ES-I3 (cell line): ENCODE data around the gene NDUFA13.

Source experiments
- H3K36me3 ChIP-seq: 2 replicates; pipeline ENCODE4 v1.6.1; 2013; ENCODE audit warnings: mild to moderate bottlenecking, low read length, control low read depth, moderate library complexity; ENCODE audit not compliant: insufficient read depth
- H3K4me1 ChIP-seq: 2 replicates; pipeline ENCODE4 v1.6.1; 2013; ENCODE audit warnings: mild to moderate bottlenecking, control low read depth, low read length; ENCODE audit not compliant: insufficient read depth
- H3K9ac ChIP-seq: 2 replicates; pipeline ENCODE4 v1.6.1; 2013; ENCODE audit warnings: low read depth, mild to moderate bottlenecking, low read length, moderate library complexity
- H3K9me3 ChIP-seq: 2 replicates; pipeline ENCODE4 v1.6.1; 2013; ENCODE audit warnings: mild to moderate bottlenecking, low read length, moderate library complexity; ENCODE audit not compliant: control insufficient read depth, insufficient read depth

The NDUFA13 gene

DNA sequence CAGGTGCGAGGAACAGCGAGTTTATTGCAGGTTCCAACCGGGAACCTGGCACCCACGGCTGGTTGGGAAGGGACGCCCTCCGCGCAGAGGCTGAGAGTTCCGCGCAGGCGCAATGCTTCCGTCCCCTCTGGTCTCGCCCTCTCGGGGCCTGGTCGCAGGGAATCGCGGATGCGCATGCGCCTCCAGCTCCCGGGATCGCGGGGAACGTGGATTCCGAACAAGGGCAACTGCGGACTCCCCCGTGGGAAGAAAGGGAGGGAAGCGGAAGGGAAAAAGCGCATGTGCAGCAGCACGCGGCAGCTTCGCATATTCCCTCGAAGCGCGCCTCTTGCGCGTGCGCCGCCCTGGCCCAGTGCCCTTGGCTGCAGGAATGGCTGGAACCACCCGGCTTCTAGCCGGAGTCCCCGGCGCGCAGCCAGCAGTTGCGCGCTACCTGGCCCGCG, 1.8 kb upstream of the NDUFA13 start:
- Histone ChIP-seq H3K9ac (no peak overlapping the region), H3K9me3 (no peaks in the 10 kb centered on the region), H3K36me3 (no peaks in the 10 kb centered on the region; the same call in 1 of the 2 replicates), H3K4me1 (no peaks in the 10 kb centered on the region; the same call in 1 of the 2 replicates)

DNA sequence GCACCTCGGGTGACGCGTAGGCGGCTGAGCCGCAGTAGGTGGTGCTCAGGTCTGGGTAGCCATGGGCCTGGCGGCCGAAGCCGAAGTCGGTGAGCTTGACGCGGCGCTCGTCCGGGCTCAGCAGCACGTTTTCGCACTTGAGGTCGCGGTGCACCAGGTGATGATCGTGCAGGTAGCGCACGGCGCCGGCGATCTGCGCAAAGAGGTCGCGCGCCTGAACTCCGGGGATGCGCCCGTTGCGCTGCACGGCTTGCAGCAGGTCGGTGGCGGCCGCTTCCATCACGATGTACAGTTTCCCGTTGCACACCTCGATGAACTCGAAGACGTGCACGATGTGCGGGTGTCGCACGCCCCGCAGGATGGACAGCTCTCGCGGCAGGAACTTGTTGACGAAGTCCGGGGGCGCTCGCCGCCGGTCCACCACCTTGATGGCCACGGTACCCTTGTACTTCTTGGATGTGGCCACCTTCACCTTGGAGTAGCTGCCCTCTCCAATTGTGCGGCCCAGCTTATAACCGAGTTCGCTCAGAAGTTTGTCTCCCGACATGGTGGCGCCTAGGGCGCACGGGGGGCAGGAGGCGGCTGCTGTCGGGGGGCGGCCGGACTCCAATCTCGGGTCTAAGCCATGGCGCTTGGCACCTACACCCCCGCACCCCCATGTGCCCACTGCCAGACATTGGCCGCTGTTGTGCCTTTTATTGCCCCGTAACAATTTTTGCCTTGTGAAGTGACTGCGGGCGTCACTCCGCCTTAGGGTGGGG, 964 bp upstream of the NDUFA13 start, which contains the start of gene TSSK6:
TSSK6 (minus strand) TSS at position 668 of the 761 bp plus-strand sequence; CDS start at position 547, 121 bp downstream.
- H3K36me3 ChIP-seq: no peaks in the 10 kb centered on the region; the same call in 1 of the 2 replicates
- no peaks in the 10 kb centered on the region for H3K9me3 ChIP-seq
- peak within 1 kb of the TSS; percentile 82 for H3K9ac ChIP-seq
- H3K4me1 ChIP-seq: no peaks in the 10 kb centered on the region; the same call in 1 of the 2 replicates

DNA sequence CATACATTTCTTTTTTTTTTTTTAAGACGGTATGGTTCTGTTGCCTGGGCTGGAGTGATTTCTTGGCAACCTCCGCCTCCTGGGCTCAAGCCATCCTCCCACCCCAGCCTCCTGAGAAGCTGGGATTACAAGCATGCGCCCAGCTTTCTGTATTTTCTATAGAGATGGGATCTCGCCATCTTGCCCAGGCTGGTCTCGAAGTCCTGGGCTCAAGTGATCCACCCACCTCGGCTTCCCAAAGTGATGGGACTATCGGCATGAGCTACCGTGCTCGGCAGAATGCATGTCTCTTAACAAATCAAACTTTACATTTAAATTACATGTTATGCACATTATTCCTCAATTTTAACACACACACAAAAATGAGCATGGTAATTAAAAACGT, 1.2 kb downstream of the NDUFA13 start:
- Histone ChIP-seq H3K9me3 (no peaks in the 10 kb centered on the region), H3K4me1 (no peaks in the 10 kb centered on the region), H3K9ac (peak overlapping the region; percentile 82; the same call in 1 of the 2 replicates), H3K36me3 (no peaks in the 10 kb centered on the region; the same call in none of the 2 replicates)

DNA sequence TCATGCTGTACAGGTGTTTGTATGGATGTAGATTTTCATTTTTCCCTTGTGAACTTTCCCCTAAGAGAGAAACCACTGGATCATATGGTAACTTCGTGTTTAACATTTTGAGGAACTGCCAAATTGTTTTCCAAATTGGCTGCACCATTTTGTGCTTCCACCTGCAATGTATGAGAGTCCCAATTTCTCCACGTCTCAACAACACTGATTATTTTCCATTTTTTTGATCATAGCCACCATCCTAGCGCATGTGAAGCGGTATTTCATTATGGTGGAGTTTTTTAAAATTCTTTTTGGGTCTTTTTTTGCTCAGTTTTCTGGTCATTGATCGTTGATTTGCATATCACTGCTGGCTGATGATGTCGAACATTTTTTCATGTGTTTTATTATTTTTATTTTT, 5.0 kb downstream of the NDUFA13 start:
- Histone ChIP-seq H3K4me1 (no peaks in the 10 kb centered on the region), H3K9ac (no peak overlapping the region), H3K9me3 (no peaks in the 10 kb centered on the region), H3K36me3 (no peaks in the 10 kb centered on the region; the same call in none of the 2 replicates)

DNA sequence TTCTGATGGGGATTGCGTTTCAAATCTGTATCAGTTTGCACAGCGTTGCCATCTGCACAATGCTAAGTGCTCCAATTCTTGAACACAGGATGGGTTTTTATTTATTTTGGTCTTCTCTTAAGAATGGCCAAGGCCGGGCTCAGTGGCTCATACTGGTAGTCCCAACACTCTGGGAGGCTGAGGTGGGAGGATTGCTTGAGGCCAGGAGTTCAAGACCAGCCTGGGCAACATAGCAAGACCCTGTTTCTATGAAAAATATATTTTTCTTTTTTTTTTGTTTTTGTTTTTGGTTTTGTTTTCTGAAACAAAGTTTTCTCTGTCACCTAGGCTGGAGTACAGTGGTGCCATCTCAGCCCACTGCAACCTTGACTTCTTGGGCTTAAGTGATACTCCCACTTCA, 7.2 kb downstream of the NDUFA13 start:
- H3K9me3 ChIP-seq: no peaks in the 10 kb centered on the region
- no peaks in the 10 kb centered on the region; the same call in none of the 2 replicates for H3K36me3 ChIP-seq
- H3K9ac ChIP-seq: no peak overlapping the region
- H3K4me1 ChIP-seq: peaks cover 3% of the 10 kb centered on the region; the same call in 1 of the 2 replicates

DNA sequence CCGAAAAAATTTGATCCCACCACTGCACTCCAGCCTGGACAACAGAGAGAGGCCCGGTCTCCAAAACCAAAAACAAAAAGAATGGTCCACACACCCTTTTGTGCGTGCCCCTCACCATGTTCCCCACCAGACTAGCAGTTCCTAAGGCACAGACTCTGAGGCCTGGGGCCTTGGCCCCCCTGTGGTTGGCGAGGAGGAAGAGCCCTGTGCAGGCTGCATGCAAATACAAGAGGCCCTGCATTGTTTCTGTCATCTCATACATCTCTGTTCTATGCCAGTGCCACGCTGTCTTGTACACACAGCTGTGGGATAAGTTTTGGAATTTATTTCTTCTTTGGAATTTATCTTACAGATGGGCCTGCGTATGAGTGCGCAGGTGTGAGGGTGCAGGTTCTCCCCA, 8.0 kb downstream of the NDUFA13 start:
- Histone ChIP-seq H3K36me3 (no peaks in the 10 kb centered on the region; the same call in none of the 2 replicates), H3K4me1 (peaks cover 3% of the 10 kb centered on the region; the same call in 1 of the 2 replicates), H3K9me3 (no peaks in the 10 kb centered on the region), H3K9ac (no peak overlapping the region)

DNA sequence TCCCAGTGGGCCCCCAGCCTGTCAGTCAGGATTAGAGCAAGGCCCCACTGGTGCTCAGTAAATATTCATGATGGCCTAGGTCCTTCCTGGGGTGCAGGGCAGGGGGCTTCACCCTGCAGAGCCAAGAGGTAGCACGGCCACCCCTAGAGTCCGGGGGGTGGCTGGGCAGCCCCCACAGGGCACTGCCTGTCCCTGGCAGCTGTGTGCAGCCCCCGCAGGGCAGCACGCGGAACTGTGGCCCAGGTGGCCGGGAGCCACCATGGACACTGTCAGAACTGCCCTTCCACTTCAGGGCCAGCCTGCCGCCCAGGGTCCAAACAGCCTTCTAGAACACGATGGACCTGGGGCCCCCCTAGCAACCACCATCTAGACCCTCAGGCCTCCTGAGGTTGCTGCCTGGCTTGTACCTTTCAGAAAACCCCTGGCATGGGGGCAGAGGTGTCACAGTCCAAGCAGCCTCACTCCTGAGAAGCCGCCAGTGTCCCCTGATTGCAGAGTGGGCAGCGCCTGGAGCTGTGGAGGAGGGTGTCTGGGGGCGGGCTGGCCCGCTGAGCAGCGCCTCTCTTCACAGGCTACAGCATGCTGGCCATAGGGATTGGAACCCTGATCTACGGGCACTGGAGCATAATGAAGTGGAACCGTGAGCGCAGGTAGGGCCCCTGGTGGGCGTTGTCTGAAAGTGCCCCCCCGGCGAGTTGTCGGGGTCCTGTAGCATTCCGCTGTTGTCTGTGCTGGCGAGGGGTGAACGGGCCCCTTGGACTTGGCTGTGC, 9.8 kb downstream of the NDUFA13 start:
- Histone ChIP-seq H3K9me3 (no peaks in the 10 kb centered on the region), H3K36me3 (no peaks in the 10 kb centered on the region; the same call in 1 of the 2 replicates), H3K4me1 (peaks cover 16% of the 10 kb centered on the region; the same call in 1 of the 2 replicates), H3K9ac (no peak overlapping the region)

DNA sequence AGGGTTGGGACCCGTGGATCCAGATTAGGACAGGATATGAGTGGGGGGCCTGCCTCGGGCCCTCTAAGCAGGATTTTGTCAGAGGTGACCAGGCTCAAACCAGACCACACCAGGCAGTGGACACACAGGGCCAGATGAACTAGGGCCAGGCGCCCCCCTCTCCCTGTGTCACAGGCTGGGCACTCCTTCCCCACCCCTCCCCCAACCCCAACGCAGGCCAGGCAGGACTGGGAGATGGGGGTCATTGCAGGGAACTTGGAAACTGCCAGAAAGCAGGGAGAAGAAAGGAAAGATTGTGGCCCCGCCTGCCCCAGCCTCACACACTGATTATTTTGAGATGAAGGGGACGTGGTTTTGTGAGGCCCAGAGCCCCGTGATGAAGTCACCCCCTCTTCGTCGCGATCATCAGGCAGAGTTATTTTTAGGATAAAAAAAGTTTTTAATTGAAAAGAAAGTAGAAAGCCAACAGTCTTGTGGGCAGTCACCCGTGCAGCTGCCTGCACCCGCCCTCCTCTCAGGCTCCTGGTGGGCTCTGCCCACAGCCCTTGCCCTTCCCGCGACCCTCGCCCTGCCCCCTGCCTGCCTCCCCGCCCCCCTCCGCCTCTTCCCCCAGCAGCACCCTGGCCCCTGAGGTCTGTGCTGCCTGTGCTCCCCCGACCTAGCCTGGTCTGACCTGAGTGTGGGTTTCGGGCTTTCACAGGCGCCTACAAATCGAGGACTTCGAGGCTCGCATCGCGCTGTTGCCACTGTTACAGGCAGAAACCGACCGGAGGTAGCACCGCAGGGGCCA, 10.8 kb downstream of the NDUFA13 start:
- no peak overlapping the region for H3K9ac ChIP-seq
- no peaks in the 10 kb centered on the region for H3K9me3 ChIP-seq
- peaks cover 18% of the 10 kb centered on the region; the same call in 1 of the 2 replicates for H3K4me1 ChIP-seq
- H3K36me3 ChIP-seq: no peaks in the 10 kb centered on the region

DNA sequence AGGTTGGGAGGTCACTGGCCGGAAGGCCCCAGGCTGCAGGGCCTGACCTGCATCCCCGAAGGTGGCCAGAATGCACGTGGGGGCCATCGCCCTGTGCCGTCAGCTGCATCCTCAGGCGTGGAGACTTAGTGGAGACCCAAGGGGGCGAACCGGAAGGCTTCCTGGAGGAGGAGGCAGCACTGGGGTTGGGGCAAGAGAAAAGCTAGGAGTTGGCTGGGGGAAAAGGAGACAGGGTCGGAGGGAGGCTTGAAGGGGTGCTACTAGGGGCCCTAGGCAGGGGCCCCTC, 11.3 kb downstream of the NDUFA13 start:
- Histone ChIP-seq H3K9ac (no peak overlapping the region), H3K4me1 (peaks cover 18% of the 10 kb centered on the region; the same call in 1 of the 2 replicates), H3K9me3 (no peaks in the 10 kb centered on the region), H3K36me3 (no peaks in the 10 kb centered on the region)

DNA sequence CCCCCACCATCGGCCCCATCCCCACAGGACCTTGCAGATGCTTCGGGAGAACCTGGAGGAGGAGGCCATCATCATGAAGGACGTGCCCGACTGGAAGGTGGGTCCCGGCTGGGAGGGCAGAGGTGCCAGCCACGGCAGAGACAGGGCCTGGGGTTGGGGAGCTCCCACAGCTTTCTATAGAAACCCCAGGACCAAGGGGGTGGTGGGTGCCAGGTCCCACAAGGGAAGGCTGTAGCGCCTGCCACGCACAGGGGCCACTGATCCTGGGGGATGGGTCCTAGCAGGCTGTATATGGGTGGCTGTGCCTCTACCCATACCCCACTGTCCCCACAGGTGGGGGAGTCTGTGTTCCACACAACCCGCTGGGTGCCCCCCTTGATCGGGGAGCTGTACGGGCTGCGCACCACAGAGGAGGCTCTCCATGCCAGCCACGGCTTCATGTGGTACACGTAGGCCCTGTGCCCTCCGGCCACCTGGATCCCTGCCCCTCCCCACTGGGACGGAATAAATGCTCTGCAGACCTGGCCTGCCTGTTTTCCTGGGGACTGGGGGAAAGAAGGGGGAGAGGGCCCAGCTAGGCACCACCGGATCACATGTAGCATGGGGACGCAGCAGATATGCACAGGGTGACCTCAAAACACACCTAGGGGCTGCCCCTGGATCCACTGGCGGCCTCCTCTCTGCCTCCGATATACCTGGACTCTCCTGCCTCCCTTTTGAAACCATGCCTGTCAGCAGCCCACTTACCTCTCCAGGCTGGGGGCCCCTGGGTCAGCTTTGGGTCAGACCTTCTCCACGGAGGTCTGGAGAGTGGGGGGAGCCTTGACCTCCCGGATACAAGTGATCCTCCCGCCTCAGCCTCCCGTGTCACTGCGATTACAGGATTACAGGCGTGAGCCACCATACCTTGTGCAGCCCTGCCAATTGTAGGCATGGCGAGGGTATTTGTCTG, 11.9 kb downstream of the NDUFA13 start:
- Histone ChIP-seq H3K4me1 (peaks cover 18% of the 10 kb centered on the region; the same call in 1 of the 2 replicates), H3K36me3 (no peaks in the 10 kb centered on the region), H3K9me3 (no peaks in the 10 kb centered on the region), H3K9ac (no peak overlapping the region)

DNA sequence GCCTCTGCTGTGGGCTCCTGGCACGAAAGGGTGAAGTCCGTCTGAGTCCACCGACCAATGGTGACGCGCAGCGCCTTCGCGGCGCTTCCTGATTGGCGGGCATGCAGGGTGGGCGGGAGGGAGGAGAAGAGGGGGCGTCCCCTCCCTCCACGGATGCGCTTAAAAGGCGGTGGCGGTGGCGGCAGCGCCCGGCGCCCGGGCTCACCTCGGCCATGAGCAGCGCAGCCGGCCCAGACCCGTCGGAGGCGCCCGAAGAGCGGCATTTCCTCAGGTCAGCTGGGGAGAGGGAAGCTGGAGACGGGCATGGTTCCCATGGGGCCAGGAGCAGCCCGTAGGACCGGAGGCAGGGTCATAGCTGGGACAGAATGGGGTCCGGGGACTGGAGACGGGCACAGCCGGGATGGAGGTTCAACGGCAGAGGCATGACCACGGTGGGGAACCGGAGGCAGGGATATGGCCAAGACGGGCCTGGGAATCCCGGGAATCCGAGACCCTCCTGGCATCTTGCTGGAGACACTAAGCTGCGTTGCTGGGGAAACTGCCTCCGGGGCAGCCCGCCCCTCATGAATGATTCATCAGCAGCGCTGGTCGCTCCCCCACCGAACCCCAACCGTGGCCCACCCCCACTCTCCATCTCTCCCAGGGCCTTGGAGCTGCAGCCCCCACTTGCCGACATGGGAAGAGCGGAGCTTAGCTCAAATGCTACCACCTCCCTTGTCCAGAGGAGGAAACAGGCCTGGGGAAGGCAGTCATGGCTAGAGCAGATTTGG, 12.9 kb downstream of the NDUFA13 start, which contains the start of gene YJEFN3:
YJEFN3 (plus strand) TSS at position 191 of the 770 bp plus-strand sequence; CDS start at position 213, 22 bp downstream.
- Histone ChIP-seq H3K36me3 (no peaks in the 10 kb centered on the region), H3K4me1 (peaks cover 18% of the 10 kb centered on the region; the same call in 1 of the 2 replicates), H3K9ac (peak within 1 kb of the TSS; percentile 48; the same call in 1 of the 2 replicates), H3K9me3 (no peaks in the 10 kb centered on the region)

DNA sequence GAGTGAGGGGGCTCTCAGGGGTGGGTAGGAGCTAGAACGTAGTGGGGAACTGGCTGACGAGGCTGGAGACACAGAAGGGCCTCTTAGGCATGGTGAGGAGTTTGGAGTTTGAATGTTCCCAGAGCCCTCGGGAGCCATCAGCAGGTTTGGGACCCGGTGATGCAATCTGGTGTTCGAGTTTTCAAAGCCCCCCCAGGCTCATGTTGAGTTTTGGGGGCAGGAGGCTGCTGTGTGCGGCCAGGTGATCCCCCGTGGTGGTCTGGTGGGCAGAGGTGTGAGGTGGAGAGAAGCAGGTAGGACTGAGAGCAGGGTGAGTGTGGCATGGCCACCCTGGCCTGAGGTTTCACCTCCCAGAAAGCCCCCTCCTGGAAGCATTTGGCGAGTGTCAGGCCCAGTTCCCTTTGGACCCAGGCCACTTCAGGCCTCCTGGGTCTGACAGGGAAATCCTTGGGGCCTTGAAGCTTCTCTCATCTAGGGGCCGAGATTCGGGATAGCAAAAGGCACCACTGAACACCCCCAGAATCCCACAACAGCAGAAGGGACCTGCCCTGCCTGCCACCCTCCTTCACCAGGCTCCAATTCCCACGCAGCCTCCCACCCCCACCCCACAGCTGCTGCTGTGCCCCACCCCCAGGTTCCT, 13.9 kb downstream of the NDUFA13 start:
- Histone ChIP-seq H3K9ac (no peak overlapping the region), H3K4me1 (peaks cover 18% of the 10 kb centered on the region; the same call in 1 of the 2 replicates), H3K36me3 (no peaks in the 10 kb centered on the region), H3K9me3 (no peaks in the 10 kb centered on the region)
